ENCODE measurements around the gene PUM2. TPM values are rescaled to one million over a fixed set of nuclear protein-coding genes. Genes with fewer than 3 reads are reported as not detected.

Gene PUM2
- total and polyA plus RNA-seq, 2 of the 8 experiments (the other 6 are each of a cell fraction or from before 2014, with no cell fraction given): 46.6 to 114 TPM

- H4K91ac ChIP-seq (replicated peaks; ENCODE audit: insufficient read length, low read length): no peak overlapping the region
- H2BK20ac ChIP-seq (ENCODE audit: low read length): no peak overlapping the region
- no peak overlapping the region for H2AK5ac ChIP-seq (ENCODE audit: low read depth, low read length)
- DNase-seq (ENCODE audit: low read depth in 1 of 2, low spot score in 2 of 2) (no peak), FAIRE-seq (no peak)
- peaks cover 0 to 90% of the 10 kb centered on the region in 2 experiments; a peak in 2 of 4 replicates for H3K79me2 ChIP-seq (ENCODE audit: control insufficient read depth in 1 of 2, insufficient read depth in 2 of 2, low read length in 2 of 2)
- H3K18ac ChIP-seq (ENCODE audit: extremely low read depth, low read length): no peak overlapping the region
- H3K4ac ChIP-seq (replicated peaks; ENCODE audit: insufficient read length, low read depth, low read length): no peak overlapping the region
- peaks cover 3% of the 10 kb centered on the region; the same call in 1 of the 2 replicates for H3K79me1 ChIP-seq (ENCODE audit: low read depth, low read length)
- peaks cover 14 to 16% of the 10 kb centered on the region in 2 experiments for H4K20me1 ChIP-seq (replicated peaks in 1 of 2; ENCODE audit: control insufficient read depth in 1 of 2, insufficient read depth in 2 of 2, low read length in 2 of 2)
- H4K8ac ChIP-seq (ENCODE audit: extremely low read depth, insufficient read depth, low read length): no peak overlapping the region
- H3K27me3 ChIP-seq (replicated peaks in 1 of 4; ENCODE audit: control insufficient read depth in 3 of 4, extremely low read depth in 1 of 4, insufficient read depth in 3 of 4, low read length in 3 of 4): no peaks in the 10 kb centered on the region
- H3K23ac ChIP-seq (ENCODE audit: insufficient read length): no peak overlapping the region
- H3K4me2 ChIP-seq (ENCODE audit: insufficient read depth in 1 of 2, low read depth in 2 of 2, low read length in 2 of 2): no peak overlapping the region
- no peak overlapping the region for H4K5ac ChIP-seq (ENCODE audit: insufficient read length, low read depth, low read length)
- H3K14ac ChIP-seq (ENCODE audit: insufficient read length): no peak overlapping the region
- CTCF ChIA-PET (ENCODE audit: partially characterized antibody): interaction anchor here (0.9 to 1.6 kb wide), 4 partner anchors 10 to 89 kb away, joined by 3 read pairs; no protein-coding TSS in a partner anchor
- WGBS, 2 experiments (ENCODE audit: extremely low coverage in 1 of 2, insufficient coverage in 1 of 2, insufficient read length in 1 of 2, insufficient replicate concordance in 2 of 2, low coverage in 1 of 2, low lambda C conversion rate in 2 of 2, missing lambda C conversion rate in 1 of 2): 95% methylated on average over 11 of the region's 11 CpGs; no CpG with 5 or more reads in 1 of the 2 experiments
- H3K56ac ChIP-seq (replicated peaks; ENCODE audit: insufficient read length, low read depth, low read length): no peak overlapping the region
- no peak overlapping the region for H2AFZ ChIP-seq (ENCODE audit: low read length)
- H3K23me2 ChIP-seq (ENCODE audit: low read depth, low read length): no peaks in the 10 kb centered on the region
- H3K4me1 ChIP-seq (replicated peaks in 1 of 4; ENCODE audit: control insufficient read depth in 3 of 4, insufficient read depth in 4 of 4, low read length in 3 of 4): peaks cover 0 to 2% (median 0%) of the 10 kb centered on the region in 4 experiments; a peak in 1 of 7 replicates
- H2BK12ac ChIP-seq (ENCODE audit: low read depth, low read length): no peak overlapping the region
- no peak overlapping the region for H2BK15ac ChIP-seq (ENCODE audit: low read length)
- no peak overlapping the region for H2BK5ac ChIP-seq (ENCODE audit: low read depth, low read length)
- POLR2A ChIA-PET (ENCODE audit: partially characterized antibody): interaction anchor here (0.7 to 2.1 kb wide), 2 partner anchors 8 to 20 kb away, joined by 3 to 6 read pairs; no protein-coding TSS in a partner anchor
- no peak overlapping the region for H3K9ac ChIP-seq (replicated peaks in 1 of 4; ENCODE audit: extremely low read depth in 1 of 4, low read depth in 3 of 4, low read length in 3 of 4)
- H2BK120ac ChIP-seq (replicated peaks; ENCODE audit: low read depth, low read length): no peak overlapping the region
- no peak overlapping the region for H3K27ac ChIP-seq (ENCODE audit: low read depth, low read length)
- H3K36me3 ChIP-seq (ENCODE audit: control insufficient read depth in 2 of 4, insufficient read depth in 4 of 4, low read length in 3 of 4): peaks cover 6 to 43% (median 13%) of the 10 kb centered on the region in 4 experiments; a peak in 4 of 8 replicates
- H3K9me3 ChIP-seq (ENCODE audit: insufficient read depth in 2 of 2, low read depth in 1 of 2, low read length in 1 of 2): no peaks in the 10 kb centered on the region
- no peak overlapping the region for H3K4me3 ChIP-seq (ENCODE audit: extremely low read depth in 1 of 4, insufficient read depth in 2 of 4, low read depth in 3 of 4, low read length in 4 of 4)
- TF ChIP-seq TCF12 (IDR thresholded peaks at IDR 0.05; ENCODE audit: low read depth, low read length) (no peak), TAF1 (IDR thresholded peaks at IDR 0.05; ENCODE audit: low read depth, low read length) (no peak), SAP30 (IDR thresholded peaks at IDR 0.05; ENCODE audit: insufficient read depth, insufficient replicate concordance, low read length) (no peak)
Observed at GRCh38 chr2:20322527-20323300, 27.9 kb downstream of the PUM2 start.

Data from H1 (cell line).